Stimulated activated CD4-positive, alpha-beta T cell treated with anti-CD3 and anti-CD28 coated beads, Interleukin-12 subunit alpha, Interleukin-12 subunit beta, amount 100 ng/mL, for 24 hours (primary cell): Measurements from ENCODE around the gene HDAC4.
A peak's percentile ranks its signal among the peaks of the same experiment; 100 is the strongest.

Source experiments
- DNase-seq, 2 experiments: peaks; one replicate each; pipeline ENCODE4 v3.0.0-alpha.2; 2020; ENCODE audit warnings: low read depth in 2 of 2

The HDAC4 gene

GRCh38 chr2:239308661-239309397, 92.0 kb downstream of the HDAC4 start:
- no peak for DNase-seq

- no peak for DNase-seq
These were observed 92.8 kb downstream of the HDAC4 start for GRCh38 chr2:239307921-239308613.

- DNase-seq: no peak
These were observed 93.6 kb downstream of the HDAC4 start for GRCh38 chr2:239307221-239307569.

- DNase-seq: no peak
These were observed 94.3 kb downstream of the HDAC4 start for GRCh38 chr2:239306274-239307220.

GRCh38 chr2:239305771-239306170, 95.0 kb downstream of the HDAC4 start:
- no peak for DNase-seq

- DNase-seq: no peak
These were observed 95.6 kb downstream of the HDAC4 start for GRCh38 chr2:239305222-239305575.

- DNase-seq: no peak
These were observed 96.1 kb downstream of the HDAC4 start for GRCh38 chr2:239304533-239305221.

- DNase-seq: no peak
These were observed 96.9 kb downstream of the HDAC4 start for GRCh38 chr2:239303711-239304532.

GRCh38 chr2:239302808-239303557, 97.8 kb downstream of the HDAC4 start:
- DNase-seq: no peak

- no peak for DNase-seq
These were observed 98.6 kb downstream of the HDAC4 start for GRCh38 chr2:239302083-239302807.

GRCh38 chr2:239300871-239301735, 99.7 kb downstream of the HDAC4 start:
- no peak for DNase-seq

GRCh38 chr2:239300242-239300641, 100.6 kb downstream of the HDAC4 start:
- no peak for DNase-seq

- DNase-seq: no peak
These were observed 101.4 kb downstream of the HDAC4 start for GRCh38 chr2:239299218-239299939.

- DNase-seq: peak; percentile 49 to 60
These were observed 102.6 kb downstream of the HDAC4 start for GRCh38 chr2:239298116-239298804.

GRCh38 chr2:239297142-239298004, 103.4 kb downstream of the HDAC4 start:
- no peak for DNase-seq
